HG03354 (cell line): ENCODE measurements around the gene AK4.
A peak's percentile ranks its signal among the peaks of the same experiment; 100 is the strongest.

Experiments used
- ATAC-seq: cut with Tn5 transposase; IDR thresholded peaks from one replicate; pipeline ENCODE4 v1.9.1; 2021; ENCODE audit warnings: mild to moderate bottlenecking; ENCODE audit not compliant: unreplicated experiment, poor library complexity, severe bottlenecking

The AK4 gene

DNA sequence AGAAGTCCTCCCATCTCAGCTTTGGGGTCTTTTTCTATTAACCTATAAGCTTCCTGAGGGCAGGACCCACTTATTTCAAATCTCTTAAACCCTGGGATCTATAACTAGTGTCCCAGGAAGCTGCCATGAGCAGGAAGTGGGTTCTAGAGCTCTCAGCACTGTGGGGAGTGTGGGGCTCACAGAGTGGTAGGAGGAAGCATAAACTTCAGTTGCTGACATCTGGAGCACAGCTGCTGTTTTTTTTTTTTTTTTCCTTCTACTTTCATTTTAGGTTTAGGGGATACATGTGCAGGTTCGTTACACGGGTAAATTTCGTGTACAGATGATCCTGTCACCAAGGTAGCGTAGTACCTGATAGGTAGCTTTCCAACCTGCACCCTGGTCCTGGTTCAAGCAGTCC is 59.3 kb downstream of the AK4 start:
- ATAC-seq, result peak; percentile 79

- no peak for ATAC-seq
These were observed 60.6 kb downstream of the AK4 start for GRCh38 chr1:65208563-65208973.

- peak; percentile 46 for ATAC-seq
These were observed 61.2 kb downstream of the AK4 start for GRCh38 chr1:65209005-65209885.

DNA sequence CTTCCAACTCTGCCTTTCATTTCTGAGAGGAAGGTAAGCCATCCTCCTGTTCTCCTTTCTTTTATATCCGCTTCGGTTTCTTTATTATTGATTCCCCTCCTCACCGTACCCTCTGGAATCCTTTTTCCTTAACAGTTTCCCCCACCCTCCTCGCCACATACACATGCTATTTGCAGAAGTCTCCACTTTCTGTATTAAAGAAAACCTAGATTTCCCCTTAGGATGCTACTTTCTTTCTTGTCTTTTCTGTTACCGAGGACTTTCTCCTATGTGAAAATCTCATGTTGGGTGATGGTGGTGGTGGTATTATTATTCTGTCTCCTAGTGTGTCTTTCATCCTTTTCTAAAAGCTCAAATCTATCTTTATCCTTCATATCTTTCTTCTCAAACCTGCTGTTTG is 62.3 kb downstream of the AK4 start:
- ATAC-seq, result no peak

- ATAC-seq, result no peak
These were observed 63.3 kb downstream of the AK4 start for GRCh38 chr1:65211331-65211730.

DNA sequence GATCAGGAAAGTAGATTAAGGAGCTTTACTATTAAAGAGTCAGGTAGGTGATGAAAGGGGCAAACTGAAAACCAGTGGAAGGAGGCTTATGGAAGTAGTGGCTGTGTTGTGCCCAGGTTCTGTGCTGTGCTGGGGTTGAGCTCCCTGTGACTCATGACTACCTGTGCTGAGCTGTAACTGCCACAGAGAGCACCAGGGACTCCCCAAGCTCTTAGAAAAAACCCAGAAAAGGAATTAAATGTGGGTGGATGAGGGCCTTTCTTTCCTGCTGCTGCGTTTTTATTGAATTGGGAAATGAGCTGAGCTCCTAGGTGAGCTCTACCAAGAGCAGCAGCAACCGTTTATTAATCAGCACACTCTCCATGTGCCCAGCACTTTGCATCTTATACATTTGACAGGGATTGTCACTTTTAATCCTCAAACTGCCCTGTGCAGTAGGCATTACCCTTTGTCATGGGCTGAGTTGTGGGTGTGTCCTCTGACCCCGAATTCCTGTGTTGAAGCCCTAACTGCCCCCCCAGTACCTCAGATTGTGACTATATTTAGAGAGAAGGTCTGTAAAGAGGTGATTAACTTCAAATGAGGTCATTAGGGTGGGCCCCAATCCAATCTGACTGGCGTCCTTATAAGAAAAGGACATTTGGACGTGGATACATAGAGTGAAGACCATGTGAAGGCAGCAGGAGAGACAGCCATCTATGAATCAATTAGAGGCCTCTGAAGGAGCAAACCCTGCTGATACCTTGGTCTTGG is 65.4 kb downstream of the AK4 start:
- no peak for ATAC-seq

DNA sequence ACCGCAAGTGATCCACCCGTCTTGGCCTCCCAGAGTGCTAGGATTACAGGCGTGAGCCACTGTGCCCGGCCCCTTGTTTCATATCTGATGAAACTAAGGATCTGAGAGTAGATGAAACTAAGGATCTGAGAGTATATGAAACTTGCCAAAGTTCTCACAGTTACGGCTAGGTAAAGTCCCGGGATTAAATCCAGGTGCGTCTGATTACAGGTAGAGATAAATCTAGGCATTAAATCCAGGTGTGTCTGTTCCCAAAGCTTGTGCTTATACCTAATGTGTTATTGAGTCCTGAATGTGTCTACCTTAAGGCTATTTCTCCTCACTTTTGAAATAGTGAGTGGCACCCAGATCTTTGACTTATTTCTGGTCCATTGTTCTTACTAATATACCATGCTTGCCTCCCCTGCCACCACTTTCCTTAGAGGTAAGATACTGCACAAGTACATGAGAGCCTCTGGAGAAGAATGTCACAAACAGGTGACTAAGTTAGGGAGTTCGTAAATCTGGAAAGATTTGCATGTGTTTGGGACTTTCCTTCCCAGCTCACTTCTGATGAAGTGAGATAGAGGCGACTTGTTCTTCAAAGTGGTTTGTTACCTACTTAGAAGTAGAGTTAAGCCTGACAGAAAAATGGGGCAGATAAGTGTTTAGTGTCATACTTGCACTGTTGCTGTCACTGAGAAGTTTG is 66.5 kb downstream of the AK4 start:
- no peak for ATAC-seq

GRCh38 chr1:65216989-65217388 is 69.0 kb downstream of the AK4 start:
- no peak for ATAC-seq

GRCh38 chr1:65221638-65222339 is 73.8 kb downstream of the AK4 start:
- no peak for ATAC-seq

GRCh38 chr1:65222340-65222940 is 74.4 kb downstream of the AK4 start:
- ATAC-seq, result no peak

- no peak for ATAC-seq
These were observed 76.7 kb downstream of the AK4 start for GRCh38 chr1:65224681-65225091.

DNA sequence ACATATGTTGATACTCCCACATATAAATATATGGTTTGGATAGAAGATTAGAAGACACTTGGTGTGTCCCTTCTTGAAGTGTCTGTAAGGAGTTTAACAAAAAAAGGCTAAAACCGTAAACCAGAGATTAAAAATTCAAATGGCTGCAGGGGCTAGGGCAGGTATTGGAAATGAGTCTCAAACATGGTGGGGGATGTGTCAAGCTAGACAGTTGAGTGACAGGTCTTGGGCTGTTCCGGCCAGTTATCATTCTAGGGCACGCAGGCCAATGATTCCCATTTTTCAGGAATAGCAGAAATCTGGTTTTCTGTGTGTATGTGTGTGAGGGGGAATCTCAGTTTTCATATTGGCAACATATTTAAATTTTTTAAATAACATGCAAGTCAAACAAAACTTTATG is 77.2 kb downstream of the AK4 start:
- no peak for ATAC-seq

DNA sequence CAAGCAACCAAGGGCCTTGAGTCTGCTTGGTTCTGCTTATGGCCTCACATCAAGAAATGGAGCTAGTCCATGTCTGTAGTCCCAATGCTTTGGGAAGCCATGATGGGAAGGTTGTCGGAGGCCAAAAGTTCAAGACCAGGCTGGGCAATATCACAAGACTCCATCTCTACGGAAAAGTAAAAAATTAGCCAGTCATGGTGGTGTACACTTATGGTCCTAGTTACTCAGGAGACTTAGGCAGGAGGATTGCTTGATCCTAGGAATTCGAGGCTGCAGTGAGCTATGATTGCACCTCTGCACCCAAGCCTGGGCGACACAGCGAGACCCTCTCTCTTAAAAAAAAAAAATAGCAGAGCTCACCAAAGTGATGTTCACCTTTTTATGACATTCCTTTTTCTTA is 81.2 kb downstream of the AK4 start:
- no peak for ATAC-seq

GRCh38 chr1:65229754-65230339 is 81.8 kb downstream of the AK4 start:
- no peak for ATAC-seq

DNA sequence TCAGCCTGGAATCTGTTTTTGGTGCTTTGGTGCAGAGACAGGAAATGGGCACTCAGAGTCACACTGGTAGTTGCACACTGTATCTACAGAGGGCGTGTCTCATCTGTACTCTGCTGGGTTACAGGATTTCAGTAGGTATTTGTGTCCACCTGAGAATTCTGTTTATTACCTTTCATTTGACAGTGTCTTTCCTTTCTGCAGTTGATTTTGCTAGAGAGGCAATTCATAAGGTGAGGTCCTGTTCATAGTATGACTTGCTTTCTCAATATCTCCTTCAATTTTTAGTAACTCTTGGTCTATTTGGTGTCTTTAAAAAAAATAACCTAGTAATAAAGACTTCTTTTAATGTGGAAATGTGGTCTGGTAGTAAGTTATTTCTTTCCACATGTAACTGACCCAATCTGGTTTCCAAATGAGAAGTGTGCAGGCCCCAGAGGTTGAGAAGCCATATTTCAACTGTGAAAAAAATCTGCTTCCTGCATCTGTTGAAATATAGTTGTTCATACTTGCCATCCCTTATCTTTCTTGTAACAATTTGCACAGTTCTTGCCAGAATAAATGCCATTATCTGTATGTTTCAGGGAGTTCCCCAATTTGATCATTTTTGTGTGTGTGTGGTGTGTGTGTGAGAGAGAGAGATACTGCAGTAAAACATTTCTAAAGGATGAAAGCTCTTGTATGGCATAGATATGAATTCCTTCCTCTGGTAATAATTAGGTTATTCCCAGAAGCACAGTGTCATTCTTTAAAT is 82.9 kb downstream of the AK4 start:
- ATAC-seq, result peak; percentile 73

- ATAC-seq, result no peak
These were observed 83.8 kb downstream of the AK4 start for GRCh38 chr1:65231718-65232330.

DNA sequence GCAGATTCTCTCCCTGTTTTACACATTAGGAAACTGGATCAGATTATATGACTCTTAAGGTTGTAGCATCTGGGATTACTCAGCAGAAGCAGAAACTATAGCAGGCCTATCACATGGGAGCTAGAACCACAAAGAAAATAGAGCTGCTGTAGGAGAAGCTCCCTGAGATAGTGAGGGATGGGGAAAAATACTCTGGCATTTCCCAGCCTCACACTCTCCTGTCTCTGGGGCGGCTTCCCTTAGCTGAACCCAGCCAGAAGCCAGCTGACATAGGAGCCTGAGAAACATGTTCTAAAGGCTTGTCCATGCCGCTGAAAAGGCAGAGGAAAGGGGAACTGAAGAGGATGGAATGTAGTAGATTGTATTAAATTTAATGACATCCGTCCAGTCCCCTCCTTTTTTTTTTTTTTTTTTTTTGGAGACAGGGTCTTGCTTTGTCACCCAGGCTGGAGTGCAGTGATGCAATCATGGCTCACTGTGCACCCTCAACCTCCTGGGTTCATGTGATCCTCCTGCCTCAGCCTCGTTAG is 84.5 kb downstream of the AK4 start:
- ATAC-seq, result no peak

DNA sequence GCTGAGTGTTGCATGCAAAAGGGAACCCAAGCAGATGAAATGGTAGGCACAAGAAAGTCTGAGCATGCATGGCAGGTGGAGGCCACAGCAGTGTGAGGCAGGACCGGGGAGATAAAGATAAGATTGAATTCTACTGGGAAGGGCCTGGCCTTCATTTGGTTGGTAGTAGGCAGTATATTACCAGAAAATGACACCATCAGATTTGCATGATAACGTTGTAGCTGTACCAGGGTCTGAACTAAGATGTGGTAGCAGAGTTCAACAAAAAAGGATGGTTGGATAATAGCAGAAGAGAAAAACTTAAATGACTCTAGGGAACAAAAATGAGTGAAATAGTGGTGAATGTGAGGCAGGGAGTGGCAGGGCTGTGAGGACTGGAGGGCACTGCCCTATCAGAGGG is 85.8 kb downstream of the AK4 start:
- no peak for ATAC-seq
